ENCODE measurements around the gene MINDY4.

MINDY4 gene

GRCh38 chr7:30910411-30911073 is 139.3 kb downstream of the MINDY4 start:
- no peak overlapping the region for H3K4me3 ChIP-seq (ENCODE audit: insufficient read depth, low read length, poor library complexity, severe bottlenecking)
- H3K9ac ChIP-seq (ENCODE audit: low read length), result no peak overlapping the region
- no peak overlapping the region for H3K4me2 ChIP-seq (ENCODE audit: low read depth, low read length, poor library complexity, severe bottlenecking)
- no peak overlapping the region for H2AFZ ChIP-seq (ENCODE audit: low read depth, low read length, severe bottlenecking)
- no peaks in the 10 kb centered on the region for H3K79me2 ChIP-seq (ENCODE audit: insufficient read depth, low read length)
- no peaks in the 10 kb centered on the region for H3F3A ChIP-seq (ENCODE audit: insufficient read depth)
- TF ChIP-seq EZH2phosphoT487 (conservative IDR thresholded peaks at IDR 0.05; ENCODE audit: low read length) (no peak), CTCF (IDR thresholded peaks at IDR 0.05; ENCODE audit: insufficient read depth, low read length, poor library complexity, severe bottlenecking) (no peak)
- H4K20me1 ChIP-seq (ENCODE audit: low read depth, low read length), result no peaks in the 10 kb centered on the region
- no peaks in the 10 kb centered on the region for H3K9me3 ChIP-seq (ENCODE audit: insufficient read depth, low read length)
- no peaks in the 10 kb centered on the region for H3K36me3 ChIP-seq (ENCODE audit: low read length)
- H3K27ac ChIP-seq (ENCODE audit: low read depth, low read length), result no peak overlapping the region
- no peaks in the 10 kb centered on the region for H3K9me2 ChIP-seq (replicated peaks; ENCODE audit: insufficient read depth, low read length)
- no peaks in the 10 kb centered on the region for H3K27me3 ChIP-seq (ENCODE audit: low read length)

DNA sequence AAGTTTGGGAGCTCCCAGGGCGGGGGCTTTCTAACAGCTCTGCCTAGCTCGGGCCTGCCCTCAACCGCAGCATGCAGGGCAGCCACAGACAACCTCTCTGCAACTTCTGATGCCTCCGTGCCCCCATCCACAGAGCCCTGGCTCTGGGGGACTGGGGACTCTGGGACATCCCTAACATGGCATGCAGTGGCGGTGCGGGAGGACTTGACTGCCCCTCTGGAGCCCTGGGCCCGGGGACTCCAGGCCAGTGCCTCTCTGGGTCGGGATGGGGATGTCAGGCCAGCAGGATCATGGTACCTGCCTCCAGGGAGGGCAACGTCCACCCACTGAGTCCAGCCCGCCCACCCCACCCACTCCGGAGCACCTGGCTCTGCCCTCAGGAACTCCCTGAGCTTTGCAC is 139.9 kb downstream of the MINDY4 start:
- Histone ChIP-seq H3K27me3 (ENCODE audit: low read length) (no peaks in the 10 kb centered on the region), H3K4me3 (ENCODE audit: insufficient read depth, low read length, poor library complexity, severe bottlenecking) (no peak overlapping the region), H3K79me2 (ENCODE audit: insufficient read depth, low read length) (no peaks in the 10 kb centered on the region), H3K9me2 (replicated peaks; ENCODE audit: insufficient read depth, low read length) (no peaks in the 10 kb centered on the region), H3K4me2 (ENCODE audit: low read depth, low read length, poor library complexity, severe bottlenecking) (no peak overlapping the region), H4K20me1 (ENCODE audit: low read depth, low read length) (no peaks in the 10 kb centered on the region), H3K9me3 (ENCODE audit: insufficient read depth, low read length) (no peaks in the 10 kb centered on the region), H3K9ac (ENCODE audit: low read length) (no peak overlapping the region), H3F3A (ENCODE audit: insufficient read depth) (no peaks in the 10 kb centered on the region), H2AFZ (ENCODE audit: low read depth, low read length, severe bottlenecking) (no peak overlapping the region), H3K36me3 (ENCODE audit: low read length) (no peaks in the 10 kb centered on the region), H3K27ac (ENCODE audit: low read depth, low read length) (no peak overlapping the region)
- TF ChIP-seq CTCF (IDR thresholded peaks at IDR 0.05; ENCODE audit: insufficient read depth, low read length, poor library complexity, severe bottlenecking) (no peak), EZH2phosphoT487 (conservative IDR thresholded peaks at IDR 0.05; ENCODE audit: low read length) (no peak)

GRCh38 chr7:30911561-30911969 is 140.3 kb downstream of the MINDY4 start, which contains the start of gene AQP1:
Gene AQP1 (plus strand): TSS chr7:30911853. CDS start chr7:30911910, 57 bp downstream.
- Histone ChIP-seq H3K27ac (ENCODE audit: low read depth, low read length) (no peak within 1 kb of the TSS), H3K9ac (ENCODE audit: low read length) (no peak within 1 kb of the TSS)

More at GRCh38 chr7:30911561-30911969, 140.3 kb downstream of the MINDY4 start, which contains the start of gene AQP1:
- Histone ChIP-seq H3F3A (ENCODE audit: insufficient read depth) (no peaks in the 10 kb centered on the region), H3K4me3 (ENCODE audit: insufficient read depth, low read length, poor library complexity, severe bottlenecking) (no peak within 1 kb of the TSS), H4K20me1 (ENCODE audit: low read depth, low read length) (no peaks in the 10 kb centered on the region), H3K36me3 (ENCODE audit: low read length) (no peaks in the 10 kb centered on the region), H3K9me2 (replicated peaks; ENCODE audit: insufficient read depth, low read length) (no peaks in the 10 kb centered on the region), H3K4me2 (ENCODE audit: low read depth, low read length, poor library complexity, severe bottlenecking) (no peak within 1 kb of the TSS), H3K9me3 (ENCODE audit: insufficient read depth, low read length) (no peaks in the 10 kb centered on the region), H3K27me3 (ENCODE audit: low read length) (no peaks in the 10 kb centered on the region), H2AFZ (ENCODE audit: low read depth, low read length, severe bottlenecking) (no peak within 1 kb of the TSS), H3K79me2 (ENCODE audit: insufficient read depth, low read length) (no peaks in the 10 kb centered on the region)
- TF ChIP-seq EZH2phosphoT487 (conservative IDR thresholded peaks at IDR 0.05; ENCODE audit: low read length), result no peak
- TF ChIP-seq CTCF (IDR thresholded peaks at IDR 0.05; ENCODE audit: insufficient read depth, low read length, poor library complexity, severe bottlenecking), result no peak

Measured in SU-DHL-6 (cell line).